Ovary (tissue), 3 donors: Measurements from ENCODE around the gene CPOX.

Source experiments
- EP300 ChIP-seq: sonication (generic); formaldehyde crosslinking; IDR thresholded peaks from one replicate; pipeline ENCODE4 v1.6.1; 2017; ENCODE audit warnings: antibody characterized with exemption
- POLR2A ChIP-seq: fragments of 450-650 bp; IDR thresholded peaks from one replicate; pipeline ENCODE4 v1.6.1; 2017; ENCODE audit warnings: antibody characterized with exemption, mild to moderate bottlenecking, moderate library complexity
- TF ChIP-seq, protein P1 (sequence below), 3 donors: fragments of 450-650 bp in 2 of 3; fragments of 200-600 bp in 1 of 3; IDR thresholded peaks; one replicate each; pipeline versions ENCODE4 v1.5.1 to v1.8.0; 2016 to 2022; ENCODE audit warnings: antibody characterized with exemption in 3 of 3, mild to moderate bottlenecking in 1 of 3
- donor health status: DM: no; HTN: no; CAD: no.

DNA sequence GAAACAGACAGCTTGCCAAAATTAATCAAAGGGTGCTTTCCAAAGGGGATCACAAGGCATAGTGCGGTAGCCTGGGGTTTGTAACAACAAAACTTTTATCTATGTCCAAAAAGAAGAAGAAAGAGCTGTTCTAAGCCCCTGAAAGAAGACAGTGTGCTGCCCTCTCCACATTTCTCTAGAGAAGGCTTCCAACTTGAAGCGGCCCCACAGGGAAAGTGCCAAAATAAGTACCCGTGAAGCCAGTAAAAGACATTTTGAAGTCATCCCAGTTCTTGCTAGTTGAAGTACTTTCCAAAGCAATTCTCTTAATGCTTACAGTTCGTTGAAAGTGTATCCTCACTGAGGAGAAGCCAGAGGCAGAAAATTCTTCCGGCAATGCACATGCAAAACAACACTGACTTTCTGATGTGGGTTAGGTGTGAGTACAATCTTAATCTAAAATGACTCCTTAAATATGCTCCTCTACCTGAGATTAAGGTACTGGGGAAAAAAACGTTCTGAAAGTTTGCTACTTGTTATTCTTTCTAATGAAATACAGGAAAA is 40.3 kb downstream of the CPOX start:
- TF ChIP-seq, protein P1, sequence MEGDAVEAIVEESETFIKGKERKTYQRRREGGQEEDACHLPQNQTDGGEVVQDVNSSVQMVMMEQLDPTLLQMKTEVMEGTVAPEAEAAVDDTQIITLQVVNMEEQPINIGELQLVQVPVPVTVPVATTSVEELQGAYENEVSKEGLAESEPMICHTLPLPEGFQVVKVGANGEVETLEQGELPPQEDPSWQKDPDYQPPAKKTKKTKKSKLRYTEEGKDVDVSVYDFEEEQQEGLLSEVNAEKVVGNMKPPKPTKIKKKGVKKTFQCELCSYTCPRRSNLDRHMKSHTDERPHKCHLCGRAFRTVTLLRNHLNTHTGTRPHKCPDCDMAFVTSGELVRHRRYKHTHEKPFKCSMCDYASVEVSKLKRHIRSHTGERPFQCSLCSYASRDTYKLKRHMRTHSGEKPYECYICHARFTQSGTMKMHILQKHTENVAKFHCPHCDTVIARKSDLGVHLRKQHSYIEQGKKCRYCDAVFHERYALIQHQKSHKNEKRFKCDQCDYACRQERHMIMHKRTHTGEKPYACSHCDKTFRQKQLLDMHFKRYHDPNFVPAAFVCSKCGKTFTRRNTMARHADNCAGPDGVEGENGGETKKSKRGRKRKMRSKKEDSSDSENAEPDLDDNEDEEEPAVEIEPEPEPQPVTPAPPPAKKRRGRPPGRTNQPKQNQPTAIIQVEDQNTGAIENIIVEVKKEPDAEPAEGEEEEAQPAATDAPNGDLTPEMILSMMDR (IDR thresholded peaks at IDR 0.05) = no peak
- TF ChIP-seq POLR2A = no peak
- TF ChIP-seq EP300 = no peak
